A549 (cell line): ENCODE measurements around the gene CALHM6. TPM values are rescaled to one million over a fixed set of nuclear protein-coding genes. Genes with fewer than 3 reads are reported as not detected.

Source experiments
- ATAC-seq, 2 experiments: fragments of 200-7000 bp in 1 of 2; fragments of >200 bp in 1 of 2; cut with Nextera tagmentation in 1 of 2; cut with Tn5 transposase in 1 of 2; 3 replicates each; pipeline versions ENCODE4 v1.8.0 to v1.9.1; 2018 to 2020; ENCODE audit warnings: mild to moderate bottlenecking in 1 of 2, moderate library complexity in 1 of 2
- CTCF ChIA-PET: fragments of 300-600 bp; sonication (Branson Sonifier 250); formaldehyde crosslinking; extraction: SDS; loops from one replicate; lab custom pipeline; 2021; ENCODE audit warnings: antibody characterized with exemption, inconsistent platforms; lab: Yijun Ruan, JAX
- POLR2A ChIA-PET: fragments of 350-600 bp; formaldehyde crosslinking; extraction: SDS; loops from one replicate; lab custom pipeline; 2021; ENCODE audit warnings: antibody characterized with exemption, inconsistent platforms; lab: Yijun Ruan, JAX
- DNase-seq, 2 experiments: peaks; one replicate each; pipeline versions ENCODE4 v3.0.0 to v3.0.0-alpha.2; 2011 to 2016; ENCODE audit warnings: low read depth in 1 of 2, low spot score in 1 of 2
- FAIRE-seq: peaks from 2 replicates; lab custom pipeline; 2011; peaks lifted over from hg19 to GRCh38; lab: Jason Lieb, UNC
- H3K27ac ChIP-seq, 2 experiments: fragments of >200 bp; sonication (Bioruptor Twin); formaldehyde crosslinking; 3 replicates each; pipeline ENCODE4 v1.5.1; 2016 to 2017
- H3K4me1 ChIP-seq: fragments of >200 bp; sonication (Bioruptor Twin); formaldehyde crosslinking; 3 replicates; pipeline ENCODE4 v1.6.1; 2016
- H3K4me2 ChIP-seq: fragments of >200 bp; sonication (Bioruptor Twin); formaldehyde crosslinking; 3 replicates; pipeline ENCODE4 v1.6.1; 2016
- H3K4me3 ChIP-seq: fragments of >200 bp; sonication (Bioruptor Twin); formaldehyde crosslinking; 3 replicates; pipeline ENCODE4 v1.5.1; 2016
- H3K9me3 ChIP-seq: fragments of >200 bp; sonication (Bioruptor Twin); formaldehyde crosslinking; 3 replicates; pipeline ENCODE4 v1.6.1; 2016
- BHLHE40 ChIP-seq: IDR thresholded peaks from 2 replicates; pipeline ENCODE4 v1.6.1; 2012; ENCODE audit warnings: low read depth, low read length, inconsistent platforms
- CBX8 ChIP-seq: fragments of 200-600 bp; sonication (generic); IDR thresholded peaks from 2 replicates; pipeline ENCODE4 v1.6.1; 2016
- E2F6 ChIP-seq: IDR thresholded peaks from 2 replicates; pipeline ENCODE4 v1.6.1; 2012; ENCODE audit warnings: low read depth, borderline replicate concordance
- FOSB ChIP-seq: fragments of 250-450 bp; sonication (Bioruptor Pico); IDR thresholded peaks from 2 replicates; pipeline ENCODE4 v1.5.0; 2020; ENCODE audit warnings: mild to moderate bottlenecking, moderate library complexity
- HDAC2 ChIP-seq: fragments of 200-600 bp; sonication (generic); IDR thresholded peaks from 2 replicates; pipeline ENCODE4 v1.6.1; 2016
- HOXA7 ChIP-seq: fragments of 250-450 bp; sonication (Bioruptor Pico); IDR thresholded peaks from 2 replicates; pipeline ENCODE4 v1.5.0; 2020; ENCODE audit warnings: mild to moderate bottlenecking, moderate library complexity
- MAZ ChIP-seq: fragments of 150-350 bp; IDR thresholded peaks from 2 replicates; pipeline ENCODE4 v1.6.1; 2014; ENCODE audit warnings: antibody characterized with exemption, low read depth, low read length, borderline replicate concordance
- NPAS2 ChIP-seq: fragments of 250-450 bp; sonication (Bioruptor Pico); IDR thresholded peaks from 2 replicates; pipeline ENCODE4 v1.8.0; 2022; ENCODE audit warnings: mild to moderate bottlenecking, moderate library complexity, borderline replicate concordance
- PBX3 ChIP-seq: IDR thresholded peaks from 2 replicates; pipeline ENCODE4 v1.6.1; 2012
- RFX5 ChIP-seq: fragments of 450-650 bp; IDR thresholded peaks from 2 replicates; pipeline ENCODE4 v1.7.1; 2014; ENCODE audit warnings: antibody characterized with exemption, mild to moderate bottlenecking, moderate library complexity
- TP53 ChIP-seq: fragments of 250-450 bp; sonication (Bioruptor Pico); IDR thresholded peaks from 2 replicates; pipeline ENCODE4 v1.5.0; 2021; ENCODE audit warnings: mild to moderate bottlenecking, moderate library complexity
- ZNF302 ChIP-seq: fragments of 250-450 bp; sonication (Bioruptor Pico); IDR thresholded peaks from 2 replicates; pipeline ENCODE4 v1.9.0; 2021; ENCODE audit warnings: inconsistent platforms, mild to moderate bottlenecking, moderate library complexity
- ZSCAN20 ChIP-seq: fragments of 250-450 bp; sonication (Bioruptor Pico); IDR thresholded peaks from 2 replicates; pipeline ENCODE4 v1.8.0; 2022; ENCODE audit warnings: mild to moderate bottlenecking, moderate library complexity
- WGBS: methylation state at CpG from one replicate; pipeline ENCODE4 v1.1.6; 2017; ENCODE audit errors: missing lambda C conversion rate; 5-methylcytosine and 5-hydroxymethylcytosine counted together
- polyA plus RNA-seq, 4 experiments: library from polyadenylated mRNA; depleted of rRNA in 3 of 4; stranded (reverse); fragments of >200 nt; fragmentation: RNase III in 1 of 4; extraction: RNeasy Plus Mini Kit Qiagen cat#74134 plus additional on column Dnase treatment in 1 of 4; gene quantifications; 2 replicates in 3 of 4; 3 replicates in 1 of 4; pipeline ENCODE4 v1.2.3, GENCODE V29; 2011 to 2017
- TF ChIP-seq, protein P1 (sequence below): fragments of >200 bp; sonication (Bioruptor Twin); formaldehyde crosslinking; IDR thresholded peaks from 3 replicates; pipeline ENCODE4 v1.6.1; 2016

The CALHM6 gene
- polyA plus RNA-seq, 2 of the 4 experiments (the other 2 are of a cell fraction), result 0.31 TPM; not detected in 1

DNA sequence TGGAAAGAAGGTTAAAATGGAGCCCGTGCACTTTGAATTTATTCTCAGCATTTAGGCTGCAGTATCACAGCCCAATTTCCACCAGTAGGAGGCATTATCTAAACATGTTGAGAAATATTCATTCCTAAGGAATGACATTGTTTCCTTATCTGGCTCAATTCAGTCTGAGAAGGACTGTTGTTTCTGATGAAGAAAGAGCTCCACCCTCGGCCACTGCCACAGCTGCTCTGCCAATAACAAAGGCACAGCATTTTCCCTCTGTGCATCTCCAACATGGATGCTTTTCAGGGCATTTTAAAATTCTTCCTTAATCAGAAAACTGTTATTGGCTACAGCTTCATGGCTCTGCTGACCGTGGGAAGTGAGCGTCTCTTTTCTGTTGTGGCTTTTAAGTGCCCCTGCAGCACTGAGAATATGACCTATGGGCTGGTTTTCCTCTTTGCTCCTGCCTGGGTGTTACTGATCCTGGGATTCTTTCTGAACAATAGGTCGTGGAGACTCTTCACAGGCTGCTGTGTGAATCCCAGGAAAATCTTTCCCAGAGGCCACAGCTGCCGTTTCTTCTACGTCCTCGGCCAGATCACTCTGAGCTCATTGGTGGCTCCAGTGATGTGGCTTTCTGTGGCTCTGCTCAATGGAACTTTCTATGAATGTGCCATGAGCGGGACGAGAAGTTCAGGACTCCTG, 50.4 kb downstream of the CALHM6 start, which contains the start of gene CALHM5 (continued):
- no peak for TF ChIP-seq RFX5
- no peak for TF ChIP-seq PBX3
- no peak for TF ChIP-seq MAZ
- TF ChIP-seq ZSCAN20 (CRISPR knock-in tag), result no peak
- TF ChIP-seq E2F6, result no peak
- no peak for TF ChIP-seq CBX8
- TF ChIP-seq ZNF302, result no peak
- TF ChIP-seq, protein P1, sequence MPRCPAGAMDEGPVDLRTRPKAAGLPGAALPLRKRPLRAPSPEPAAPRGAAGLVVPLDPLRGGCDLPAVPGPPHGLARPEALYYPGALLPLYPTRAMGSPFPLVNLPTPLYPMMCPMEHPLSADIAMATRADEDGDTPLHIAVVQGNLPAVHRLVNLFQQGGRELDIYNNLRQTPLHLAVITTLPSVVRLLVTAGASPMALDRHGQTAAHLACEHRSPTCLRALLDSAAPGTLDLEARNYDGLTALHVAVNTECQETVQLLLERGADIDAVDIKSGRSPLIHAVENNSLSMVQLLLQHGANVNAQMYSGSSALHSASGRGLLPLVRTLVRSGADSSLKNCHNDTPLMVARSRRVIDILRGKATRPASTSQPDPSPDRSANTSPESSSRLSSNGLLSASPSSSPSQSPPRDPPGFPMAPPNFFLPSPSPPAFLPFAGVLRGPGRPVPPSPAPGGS, result no peak
- TF ChIP-seq TP53 (CRISPR knock-in tag), result no peak

GRCh38 chr6:116512111-116512559, 51.0 kb downstream of the CALHM6 start:
- Histone ChIP-seq H3K27ac (0 out of 6 replicates have a peak overlapping the region, but pooled peaks of 1 of the 2 experiments have one; percentile 51), H3K4me2 (0 out of 3 replicates have a peak overlapping the region, but pooled peaks have one; percentile 26), H3K4me3 (no peak overlapping the region), H3K4me1 (no peaks in the 10 kb centered on the region), H3K9me3 (peaks cover 4% of the 10 kb centered on the region; the same call in 1 of the 3 replicates)
- ChIA-PET CTCF (interaction anchor here (0.7 to 3.1 kb wide), 10 partner anchors 8 to 244 kb away, joined by 3 to 12 read pairs (median 6); partner anchors contain the start of gene CALHM6), POLR2A (interaction anchor here (1.1 to 1.4 kb wide), 2 partner anchors 46 to 233 kb away, joined by 3 to 5 read pairs; partner anchors contain the start of gene TSPYL1)
- 69% methylated on average over 4 of the region's 4 CpGs for WGBS
- ATAC-seq (0 out of 6 replicates have a peak, but pooled peaks of 1 of the 2 experiments have one; percentile 16), DNase-seq (no peak), FAIRE-seq (no peak)
- TF ChIP-seq BHLHE40, result no peak
- TF ChIP-seq HDAC2, result no peak
- TF ChIP-seq FOSB (CRISPR knock-in tag), result no peak
- no peak for TF ChIP-seq HOXA7

GRCh38 chr6:116512734-116513133, 51.6 kb downstream of the CALHM6 start:
- POLR2A ChIA-PET, result no interaction called here
- H3K27ac ChIP-seq, result no peak overlapping the region

More at GRCh38 chr6:116512734-116513133, 51.6 kb downstream of the CALHM6 start:
- Histone ChIP-seq H3K4me1 (no peaks in the 10 kb centered on the region), H3K4me2 (no peak overlapping the region), H3K4me3 (no peak overlapping the region), H3K9me3 (peaks cover 4% of the 10 kb centered on the region; the same call in 1 of the 3 replicates)
- TF ChIP-seq NPAS2, result no peak
- CTCF ChIA-PET, result interaction anchor here (1.5 to 3.1 kb wide), 4 partner anchors 20 to 244 kb away, joined by 6 to 12 read pairs (median 6); partner anchors contain the start of gene CALHM6
- no peak for FAIRE-seq
- DNase-seq, result no peak
- ATAC-seq, result no peak

Other genes with a start within 250 kb of the CALHM6 start
- 5.6 TPM in 2 replicates for gene TSPYL4, start 207.3 kb upstream of the CALHM6 start, polyA plus RNA-seq (2011; rRNA removed)
- 3.7 to 4.2 TPM (median 3.9 TPM) in 3 replicates for gene TSPYL4, start 207.3 kb upstream of the CALHM6 start, polyA plus RNA-seq (2017; fragmentation: RNase III; extraction: RNeasy Plus Mini Kit Qiagen cat#74134 plus additional on column Dnase treatment)
- 31.6 and 32.5 TPM in 2 replicates for gene TSPYL1, start 181.4 kb upstream of the CALHM6 start, polyA plus RNA-seq (2011; rRNA removed)
- gene TSPYL1, start 181.4 kb upstream of the CALHM6 start, polyA plus RNA-seq (2017; fragmentation: RNase III; extraction: RNeasy Plus Mini Kit Qiagen cat#74134 plus additional on column Dnase treatment), result 27.8 to 31.9 TPM (median 31.8 TPM) in 3 replicates
- gene DSE, start 90.4 kb upstream of the CALHM6 start, polyA plus RNA-seq (2011; rRNA removed), result 20.2 and 26.8 TPM in 2 replicates
- 15.7 to 23.4 TPM (median 22.7 TPM) in 3 replicates for gene DSE, start 90.4 kb upstream of the CALHM6 start, polyA plus RNA-seq (2017; fragmentation: RNase III; extraction: RNeasy Plus Mini Kit Qiagen cat#74134 plus additional on column Dnase treatment)
- 0.09 and 0.11 TPM in 2 replicates for gene CALHM5, start 50.3 kb downstream of the CALHM6 start, polyA plus RNA-seq (2011; rRNA removed)
- 0.08 to 0.12 TPM (median 0.09 TPM) in 3 replicates for gene CALHM5, start 50.3 kb downstream of the CALHM6 start, polyA plus RNA-seq (2017; fragmentation: RNase III; extraction: RNeasy Plus Mini Kit Qiagen cat#74134 plus additional on column Dnase treatment)
- not detected in 2 replicates for gene TRAPPC3L, start 84.3 kb downstream of the CALHM6 start, polyA plus RNA-seq (2011; rRNA removed)
- not detected in 3 replicates for gene TRAPPC3L, start 84.3 kb downstream of the CALHM6 start, polyA plus RNA-seq (2017; fragmentation: RNase III; extraction: RNeasy Plus Mini Kit Qiagen cat#74134 plus additional on column Dnase treatment)
- gene CALHM4, start 92.4 kb downstream of the CALHM6 start, polyA plus RNA-seq (2011; rRNA removed), result not detected in 2 replicates
- not detected in 3 replicates for gene CALHM4, start 92.4 kb downstream of the CALHM6 start, polyA plus RNA-seq (2017; fragmentation: RNase III; extraction: RNeasy Plus Mini Kit Qiagen cat#74134 plus additional on column Dnase treatment)
- gene RWDD1, start 110.1 kb downstream of the CALHM6 start, polyA plus RNA-seq (2011; rRNA removed), result 33.2 and 47.7 TPM in 2 replicates
- gene RWDD1, start 110.1 kb downstream of the CALHM6 start, polyA plus RNA-seq (2017; fragmentation: RNase III; extraction: RNeasy Plus Mini Kit Qiagen cat#74134 plus additional on column Dnase treatment), result 31.7 to 35.6 TPM (median 32.5 TPM) in 3 replicates
- 0.17 and 0.28 TPM in 2 replicates for gene RSPH4A, start 155.1 kb downstream of the CALHM6 start, polyA plus RNA-seq (2011; rRNA removed)
- 0.13 to 0.28 TPM (median 0.13 TPM) in 3 replicates for gene RSPH4A, start 155.1 kb downstream of the CALHM6 start, polyA plus RNA-seq (2017; fragmentation: RNase III; extraction: RNeasy Plus Mini Kit Qiagen cat#74134 plus additional on column Dnase treatment)
- 9.8 and 14.4 TPM in 2 replicates for gene ZUP1, start 207.4 kb downstream of the CALHM6 start, polyA plus RNA-seq (2011; rRNA removed)
- gene ZUP1, start 207.4 kb downstream of the CALHM6 start, polyA plus RNA-seq (2017; fragmentation: RNase III; extraction: RNeasy Plus Mini Kit Qiagen cat#74134 plus additional on column Dnase treatment), result 9.7 to 10.7 TPM (median 10.0 TPM) in 3 replicates
- 3.0 and 4.5 TPM in 2 replicates for gene KPNA5, start 219.8 kb downstream of the CALHM6 start, polyA plus RNA-seq (2011; rRNA removed)
- gene KPNA5, start 219.8 kb downstream of the CALHM6 start, polyA plus RNA-seq (2017; fragmentation: RNase III; extraction: RNeasy Plus Mini Kit Qiagen cat#74134 plus additional on column Dnase treatment), result 2.2 to 2.4 TPM (median 2.3 TPM) in 3 replicates